KG1 (cell line): Measurements from ENCODE around the gene SNX20.

Source experiments
- DNase-seq: peaks from one replicate; lab custom pipeline; 2025; lab: John Stamatoyannopoulos, UW

Gene SNX20

DNA sequence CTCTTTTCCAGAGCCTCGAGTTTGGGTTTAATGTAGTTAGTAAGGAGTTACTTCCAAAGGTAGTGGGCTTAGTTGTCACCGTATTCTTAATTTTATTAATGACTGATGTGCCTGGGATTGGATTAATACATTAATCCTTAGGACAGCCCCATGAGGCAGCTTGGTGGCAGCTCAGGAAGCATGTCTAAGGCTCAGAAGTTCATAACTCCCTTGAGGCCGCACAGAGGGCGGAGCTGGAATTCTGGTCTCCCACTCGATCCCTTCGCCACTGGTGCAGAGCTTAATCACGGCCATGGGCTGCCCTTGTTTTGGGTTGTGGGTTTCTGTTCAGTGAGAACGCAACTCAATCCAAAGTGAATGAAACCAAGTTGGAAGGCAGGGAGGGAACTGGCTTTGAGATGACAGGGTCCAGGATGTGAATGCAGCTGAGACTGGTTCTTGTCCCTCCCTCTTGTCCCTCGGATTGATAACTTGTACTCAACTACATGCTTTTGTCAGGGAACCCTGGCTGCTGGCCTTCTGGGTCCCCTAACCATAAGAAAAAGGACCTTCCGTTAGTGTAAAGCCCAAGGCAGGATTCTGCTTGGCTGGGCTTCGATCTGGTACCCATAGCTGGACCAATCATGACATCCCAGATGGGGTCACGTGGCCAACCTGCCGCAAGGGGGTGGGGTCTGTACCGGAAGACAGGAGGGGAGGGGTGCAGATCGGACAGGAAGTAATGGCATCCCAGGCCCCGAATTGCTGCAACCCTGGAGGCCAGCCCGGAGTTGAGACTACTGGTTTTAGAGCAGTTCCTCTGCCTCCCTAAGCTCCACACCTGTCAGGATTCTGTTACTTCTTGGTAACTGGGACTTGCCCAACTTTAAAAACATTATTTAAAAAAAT, 45.4 kb downstream of the SNX20 start:
- no peak for DNase-seq

DNA sequence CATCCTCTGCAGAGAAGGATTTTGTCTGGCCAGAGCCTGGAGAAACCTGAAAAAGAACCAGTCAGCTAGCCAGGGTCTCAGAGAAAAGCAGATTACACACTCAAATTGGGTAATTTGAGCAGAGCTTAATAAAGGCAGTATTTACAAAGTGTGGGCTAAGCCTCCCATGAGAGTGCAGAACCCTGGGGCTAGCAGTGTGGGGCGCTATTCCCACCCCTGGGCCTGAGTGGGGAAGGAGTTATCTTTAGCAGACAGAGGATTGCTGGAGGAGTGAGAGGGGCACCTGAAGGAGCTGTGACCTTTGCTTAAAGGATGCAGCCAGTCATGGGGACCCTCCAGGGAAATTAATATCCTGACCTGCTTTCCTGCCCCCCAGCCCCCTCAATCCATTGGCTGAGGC, 46.2 kb downstream of the SNX20 start:
- DNase-seq: no peak

DNA sequence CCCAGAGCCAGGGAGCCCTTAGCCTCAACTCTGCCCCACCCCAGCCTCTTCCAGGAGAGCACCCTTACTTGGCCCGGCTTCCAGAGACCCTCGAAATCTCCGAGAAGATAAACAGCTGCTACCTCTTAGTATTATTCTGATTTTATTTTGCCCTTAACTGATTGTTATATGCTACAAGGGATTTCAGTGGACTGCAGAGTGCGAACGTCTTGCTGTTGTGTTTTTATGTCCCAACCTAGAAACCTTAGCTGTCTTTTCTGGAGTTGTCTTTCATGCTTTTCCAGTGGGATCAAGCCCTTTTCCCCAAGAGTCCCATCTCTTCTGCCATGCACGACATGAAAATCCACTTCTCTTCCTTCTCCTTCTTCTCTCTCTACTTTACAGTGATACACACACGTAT, 47.0 kb downstream of the SNX20 start:
- no peak for DNase-seq

DNA sequence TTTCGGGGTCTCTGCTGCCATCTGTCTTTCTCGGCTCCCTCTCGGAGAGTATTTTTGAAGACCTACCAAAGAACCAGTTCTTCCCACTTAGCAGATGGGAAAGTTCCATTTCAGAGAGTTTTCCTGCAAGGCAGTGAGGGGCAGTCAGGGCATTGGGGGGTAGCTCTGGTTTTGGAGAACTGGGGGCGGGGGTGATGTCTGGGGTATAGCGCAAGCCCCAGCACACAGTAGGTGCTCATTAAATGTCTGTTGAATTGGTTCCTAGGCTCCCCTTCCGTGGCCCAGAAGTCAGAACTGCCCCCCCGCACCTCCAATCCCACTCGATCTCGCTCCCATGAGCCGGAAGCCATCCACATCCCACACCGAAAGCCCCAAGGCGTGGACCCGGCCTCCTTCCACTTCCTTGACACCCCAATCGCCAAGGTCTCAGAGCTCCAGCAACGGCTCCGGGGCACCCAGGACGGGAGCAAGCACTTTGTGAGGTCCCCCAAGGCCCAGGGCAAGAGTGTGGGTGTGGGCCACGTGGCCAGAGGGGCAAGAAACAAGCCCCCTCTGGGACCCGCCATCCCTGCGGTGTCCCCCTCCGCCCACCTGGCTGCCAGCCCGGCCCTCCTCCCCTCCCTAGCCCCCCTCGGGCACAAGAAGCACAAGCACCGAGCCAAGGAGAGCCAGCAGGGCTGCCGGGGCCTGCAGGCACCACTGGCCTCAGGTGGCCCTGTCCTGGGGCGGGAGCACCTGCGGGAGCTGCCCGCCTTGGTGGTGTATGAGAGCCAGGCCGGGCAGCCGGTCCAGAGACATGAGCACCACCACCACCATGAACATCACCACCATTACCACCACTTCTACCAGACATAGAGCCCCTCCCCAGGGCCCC, 47.9 kb downstream of the SNX20 start:
- no peak for DNase-seq

DNA sequence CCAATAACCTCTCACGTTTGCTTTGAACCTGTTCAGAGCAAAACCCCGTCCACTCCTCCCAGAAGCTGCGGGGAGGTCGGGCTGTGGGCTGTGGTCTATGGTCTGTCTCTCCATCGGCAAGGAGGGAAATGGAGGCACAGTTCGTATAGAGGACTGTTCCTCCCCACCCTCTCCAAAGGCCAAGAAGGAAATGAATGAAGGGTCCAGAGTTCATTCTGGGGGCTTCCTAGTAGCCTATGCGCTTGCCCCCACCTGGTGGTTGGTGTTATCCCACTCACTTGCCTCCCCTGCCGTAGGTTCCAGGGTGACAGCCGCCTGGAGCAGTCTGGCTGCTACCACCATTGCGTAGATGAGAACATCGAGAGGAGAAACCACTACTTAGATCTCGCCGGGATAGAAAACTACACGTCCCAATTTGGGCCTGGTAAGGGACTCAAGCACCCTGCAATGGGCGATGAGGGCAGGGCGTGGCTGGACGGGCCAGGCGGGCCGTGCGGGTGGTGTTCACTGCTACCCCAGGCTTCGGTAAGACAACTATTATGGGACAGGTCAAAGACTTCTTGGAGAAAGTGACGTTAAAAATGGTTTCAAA, 49.0 kb downstream of the SNX20 start:
- DNase-seq: no peak

DNA sequence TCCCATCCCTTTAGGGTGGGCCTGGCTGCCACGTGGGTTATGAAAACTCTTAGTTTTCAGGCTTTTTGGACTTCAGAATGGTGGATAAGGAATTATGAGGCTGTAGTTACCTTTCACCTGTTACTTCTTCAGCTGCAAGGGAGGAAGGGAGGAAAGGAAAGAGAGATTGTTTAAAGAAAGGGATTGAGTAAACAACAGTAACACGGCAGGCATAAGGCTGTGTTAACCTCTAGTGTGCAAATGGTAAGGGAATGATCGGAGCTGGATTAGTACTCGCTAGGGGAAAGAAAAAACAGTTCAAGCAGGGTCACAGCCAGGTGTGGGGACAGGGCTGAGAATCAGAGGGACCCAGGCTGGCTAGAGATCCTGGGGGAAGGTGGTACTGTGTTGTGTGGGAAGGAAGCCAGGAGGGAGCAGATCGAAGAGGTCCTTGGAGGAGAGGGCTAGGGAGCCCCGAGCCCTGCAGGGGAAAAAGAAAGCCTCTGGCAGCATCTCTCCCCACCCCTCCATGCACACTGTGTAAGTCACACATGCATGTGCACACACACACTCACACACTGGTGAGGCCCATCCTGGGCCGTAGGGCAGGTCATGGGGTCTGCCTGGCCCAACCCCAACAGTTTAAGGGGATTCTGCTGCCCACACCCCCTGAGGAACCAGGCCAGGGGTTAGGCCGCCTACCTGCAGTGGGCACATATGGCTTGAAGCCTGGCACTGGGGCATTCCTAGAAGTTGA, 49.7 kb downstream of the SNX20 start:
- DNase-seq: no peak

DNA sequence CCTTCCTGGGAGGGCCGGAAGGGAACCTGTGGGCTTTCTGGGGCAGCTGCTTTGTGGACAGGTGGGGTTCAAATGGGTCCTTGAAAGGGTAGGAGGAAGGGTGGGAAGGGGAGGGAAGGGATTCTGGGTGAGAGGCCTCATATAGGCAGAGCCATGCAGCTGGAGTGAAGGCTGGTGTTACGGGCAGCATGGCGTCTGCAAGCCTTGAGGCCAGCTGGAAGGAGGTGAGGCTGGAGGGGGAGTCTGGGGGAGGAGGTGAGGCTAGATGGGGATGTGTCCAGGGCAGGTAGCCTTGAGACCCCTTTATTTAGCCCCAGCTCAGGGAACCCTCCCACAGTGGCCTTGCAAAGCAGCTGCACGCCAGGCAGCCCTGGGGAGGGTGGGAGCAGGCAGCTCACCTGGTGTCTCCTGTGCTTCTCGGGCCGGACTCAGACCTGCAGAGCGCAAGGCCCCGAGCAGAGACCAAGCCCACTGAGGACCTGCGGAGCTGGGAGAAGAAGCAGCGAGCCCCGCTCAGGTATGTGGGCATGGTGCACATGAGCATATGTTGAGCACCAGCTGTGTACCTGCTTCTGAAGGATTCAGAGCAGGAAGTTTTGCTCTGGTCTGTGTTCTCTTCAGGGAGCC, 50.6 kb downstream of the SNX20 start:
- no peak for DNase-seq

DNA sequence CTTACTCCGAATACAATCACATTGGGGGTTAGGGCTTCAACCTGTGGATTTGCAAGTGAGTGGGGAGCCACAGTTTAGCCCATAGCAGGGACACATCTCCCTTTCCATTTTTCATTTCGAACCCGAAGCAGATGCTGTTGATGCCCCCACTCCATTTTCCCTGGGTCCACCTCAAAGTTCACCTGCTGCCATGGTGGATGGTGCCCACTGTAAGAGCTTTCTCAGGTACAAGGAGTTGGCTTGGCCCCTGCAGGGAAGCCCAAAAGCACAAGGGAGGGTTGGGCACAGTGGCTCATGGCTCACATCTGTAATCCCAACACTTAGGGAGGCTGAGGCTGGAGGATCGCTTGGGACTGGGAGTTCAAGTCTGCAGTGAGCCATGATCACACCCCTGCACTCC, 51.8 kb downstream of the SNX20 start:
- DNase-seq: no peak

DNA sequence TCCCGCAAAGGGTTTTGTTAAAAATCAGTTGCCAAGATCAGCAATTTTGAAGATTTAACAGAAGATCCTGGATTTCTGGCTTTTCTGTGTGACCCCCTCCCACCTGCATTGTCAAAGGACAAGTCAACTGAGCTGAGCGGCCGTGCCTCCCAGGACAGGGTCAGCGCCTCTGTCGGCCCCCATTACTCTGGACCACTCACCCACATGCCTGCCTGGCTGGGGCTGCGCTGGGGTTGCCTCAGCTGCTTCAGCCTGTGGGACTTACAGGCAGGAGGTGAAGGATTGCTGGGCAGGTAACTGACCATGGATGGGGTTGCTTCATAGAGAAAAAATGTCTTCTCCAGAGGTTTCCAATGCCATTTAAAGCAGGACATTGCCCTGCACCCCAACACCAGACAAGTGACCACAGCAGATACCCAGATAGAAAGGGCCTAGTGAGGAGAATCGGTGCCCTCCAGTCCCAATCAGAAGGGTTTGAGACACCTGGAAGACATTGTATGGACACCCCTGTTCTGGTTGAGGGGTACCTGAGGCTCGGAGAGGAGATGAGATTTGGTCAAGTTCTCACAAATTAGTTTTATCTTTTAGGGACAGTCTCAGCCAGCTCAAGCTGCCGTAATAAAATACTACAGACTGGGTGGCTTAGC, 52.8 kb downstream of the SNX20 start:
- no peak for DNase-seq

DNA sequence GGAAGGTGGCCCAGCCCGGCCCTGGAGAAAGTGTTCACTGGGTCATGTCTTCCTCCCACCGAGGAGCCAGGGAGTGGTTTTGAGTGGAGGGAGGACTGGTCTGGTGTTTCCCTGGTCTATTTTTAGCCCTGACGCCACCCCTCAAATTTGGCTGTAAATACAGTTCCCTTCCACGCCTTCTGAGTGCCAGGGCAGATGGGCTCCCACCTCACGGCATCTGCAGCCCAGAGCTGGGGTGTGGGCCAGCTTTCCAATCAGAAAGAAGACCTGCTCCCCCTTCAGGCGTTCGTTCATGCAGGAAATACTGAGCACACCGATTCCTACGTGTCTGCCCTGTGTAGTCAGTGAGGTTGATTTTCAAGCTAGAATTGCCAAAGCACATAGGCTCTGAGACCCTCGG, 53.7 kb downstream of the SNX20 start:
- no peak for DNase-seq

DNA sequence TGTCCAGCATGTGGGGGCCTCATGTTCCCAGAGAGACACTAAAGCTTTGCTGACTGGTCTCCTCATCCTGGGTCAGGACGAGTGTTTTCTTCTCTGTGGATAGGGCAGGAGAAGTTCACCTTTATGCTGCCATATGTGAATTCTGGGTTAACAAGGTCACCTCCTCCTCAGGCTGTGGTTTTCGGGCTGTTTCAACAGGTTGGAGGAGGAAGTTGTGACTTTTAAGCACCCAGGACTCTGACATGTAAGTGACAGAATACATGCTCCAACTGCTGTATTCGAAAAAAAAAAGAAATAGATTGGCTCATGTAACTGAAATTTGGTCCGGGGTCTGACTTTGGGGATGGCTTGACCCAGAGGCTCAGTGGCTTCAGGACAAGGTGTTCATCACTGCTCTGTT, 54.2 kb downstream of the SNX20 start:
- DNase-seq: no peak

DNA sequence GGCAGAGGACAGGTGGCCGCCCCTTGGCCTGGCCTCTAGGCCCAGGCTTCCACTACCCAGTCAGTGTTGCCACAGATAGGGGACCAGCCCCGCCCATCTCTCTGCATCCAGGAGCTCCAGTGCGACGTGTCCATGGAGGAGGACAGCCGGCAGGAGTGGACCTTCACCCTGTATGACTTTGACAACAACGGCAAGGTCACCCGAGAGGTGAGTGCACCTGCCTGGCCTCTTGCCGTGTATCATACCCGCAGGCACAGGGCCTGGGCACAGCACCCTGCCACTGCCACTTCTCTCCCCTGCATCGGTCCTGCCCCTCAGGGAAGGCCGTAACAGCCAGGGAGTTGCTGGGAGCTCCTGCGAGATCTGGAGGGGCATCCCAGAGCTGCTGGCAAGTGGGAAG, 55.7 kb downstream of the SNX20 start:
- no peak for DNase-seq

DNA sequence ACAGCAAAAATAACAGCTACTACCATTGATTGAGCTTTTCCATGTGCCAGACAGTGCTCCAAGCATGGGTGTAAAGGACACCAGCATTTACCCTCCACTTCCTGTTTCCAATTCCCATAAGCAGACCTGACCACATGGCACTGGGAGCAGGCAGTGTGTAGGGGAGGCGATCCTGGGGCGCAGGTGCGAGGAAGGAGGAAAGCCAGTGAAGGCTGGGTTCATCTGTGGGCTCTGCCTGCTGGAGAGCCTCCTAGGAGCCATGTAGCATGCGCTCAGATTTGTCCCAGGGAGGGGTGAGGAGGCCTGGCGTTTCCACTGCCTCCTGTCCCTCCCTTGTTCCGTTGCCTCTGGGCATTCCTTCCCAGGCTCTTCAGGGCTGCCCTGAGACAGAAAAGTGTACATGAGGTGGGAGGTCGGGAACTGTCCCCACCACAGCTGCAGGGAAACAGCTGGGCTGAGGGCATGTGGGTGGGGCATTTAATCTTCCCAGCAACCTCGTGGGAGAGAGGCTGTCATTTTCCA, 56.6 kb downstream of the SNX20 start:
- DNase-seq: no peak

DNA sequence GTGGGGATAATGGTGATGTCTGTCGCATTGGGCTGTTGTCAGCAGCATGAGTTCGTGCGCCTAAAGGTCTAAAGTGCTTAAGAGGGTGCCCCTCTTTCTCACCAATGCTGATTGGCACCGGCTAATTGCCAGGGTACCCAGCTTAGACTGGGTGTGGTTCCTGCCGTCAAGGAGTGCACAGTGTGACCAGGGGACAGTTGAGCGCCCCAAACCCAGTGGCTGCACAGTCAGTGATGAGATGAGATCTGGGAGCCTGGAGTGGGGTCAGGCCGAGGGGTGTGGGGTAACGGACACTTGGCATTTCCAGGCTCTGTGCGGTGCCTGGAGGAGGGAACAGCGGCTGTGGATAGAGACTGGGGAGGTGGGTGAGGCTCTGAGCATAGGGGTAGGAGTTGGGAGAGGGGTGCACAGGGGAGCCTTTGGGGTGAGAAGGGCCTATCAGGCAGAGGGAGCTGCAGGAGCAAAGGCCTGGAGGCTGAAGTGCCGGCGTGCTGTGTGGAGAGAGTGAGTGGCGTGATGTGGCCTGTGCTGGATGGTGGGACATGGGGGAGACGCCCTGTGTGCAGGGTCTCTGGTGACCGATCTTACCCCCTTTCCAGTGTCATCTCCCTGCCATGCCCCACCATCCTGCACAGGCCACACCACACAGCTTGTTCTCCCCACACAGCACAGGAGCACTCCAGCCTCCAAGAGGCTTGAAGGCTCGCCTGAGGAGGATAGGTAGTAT, 58.3 kb downstream of the SNX20 start:
- DNase-seq: no peak

DNA sequence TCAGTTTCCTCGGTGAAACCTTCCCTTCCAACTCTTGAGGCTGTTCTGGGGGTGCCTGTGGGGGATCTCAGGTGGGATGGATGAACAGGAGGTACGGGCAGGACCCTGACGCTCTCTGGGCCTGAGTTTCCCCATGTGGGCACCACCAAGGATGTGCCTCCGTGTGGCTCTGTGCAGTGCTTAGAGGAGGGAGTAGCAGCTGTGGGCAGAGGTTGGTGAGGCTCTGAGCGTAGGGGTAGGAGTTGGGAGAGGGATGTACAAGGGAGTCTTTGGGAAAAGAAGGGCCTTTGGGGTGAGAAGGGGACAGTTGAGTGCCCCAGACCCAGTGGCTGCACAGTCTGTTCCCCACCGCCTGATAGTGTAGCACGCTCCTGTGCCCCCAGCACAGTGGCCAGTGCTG, 59.1 kb downstream of the SNX20 start:
- no peak for DNase-seq
